HG03066 (cell line): ENCODE measurements around the gene RGS3.

Experiments used
- ATAC-seq: cut with Tn5 transposase; IDR thresholded peaks from one replicate; pipeline ENCODE4 v1.9.1; 2021; ENCODE audit warnings: low read depth; ENCODE audit not compliant: unreplicated experiment

The RGS3 gene

DNA sequence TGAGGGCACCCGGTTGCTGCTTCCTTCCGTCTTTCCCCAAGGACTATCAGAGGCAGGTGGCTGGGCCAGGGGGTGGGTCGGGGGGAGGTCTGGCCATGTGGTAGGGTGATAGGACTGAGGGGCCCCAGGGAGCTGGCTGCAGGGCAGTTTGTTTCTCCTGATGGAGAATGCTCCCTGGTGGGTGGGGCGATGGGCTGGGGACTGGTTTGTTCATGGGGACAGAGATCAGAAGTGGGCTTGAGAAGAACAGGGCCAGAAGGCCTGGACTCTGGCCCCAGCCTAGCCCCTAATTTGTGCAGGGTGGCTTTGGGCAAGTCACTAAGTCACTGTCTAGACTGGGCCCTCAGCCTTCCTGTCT lies 117.4 kb downstream of the RGS3 start:
- ATAC-seq = no peak

DNA sequence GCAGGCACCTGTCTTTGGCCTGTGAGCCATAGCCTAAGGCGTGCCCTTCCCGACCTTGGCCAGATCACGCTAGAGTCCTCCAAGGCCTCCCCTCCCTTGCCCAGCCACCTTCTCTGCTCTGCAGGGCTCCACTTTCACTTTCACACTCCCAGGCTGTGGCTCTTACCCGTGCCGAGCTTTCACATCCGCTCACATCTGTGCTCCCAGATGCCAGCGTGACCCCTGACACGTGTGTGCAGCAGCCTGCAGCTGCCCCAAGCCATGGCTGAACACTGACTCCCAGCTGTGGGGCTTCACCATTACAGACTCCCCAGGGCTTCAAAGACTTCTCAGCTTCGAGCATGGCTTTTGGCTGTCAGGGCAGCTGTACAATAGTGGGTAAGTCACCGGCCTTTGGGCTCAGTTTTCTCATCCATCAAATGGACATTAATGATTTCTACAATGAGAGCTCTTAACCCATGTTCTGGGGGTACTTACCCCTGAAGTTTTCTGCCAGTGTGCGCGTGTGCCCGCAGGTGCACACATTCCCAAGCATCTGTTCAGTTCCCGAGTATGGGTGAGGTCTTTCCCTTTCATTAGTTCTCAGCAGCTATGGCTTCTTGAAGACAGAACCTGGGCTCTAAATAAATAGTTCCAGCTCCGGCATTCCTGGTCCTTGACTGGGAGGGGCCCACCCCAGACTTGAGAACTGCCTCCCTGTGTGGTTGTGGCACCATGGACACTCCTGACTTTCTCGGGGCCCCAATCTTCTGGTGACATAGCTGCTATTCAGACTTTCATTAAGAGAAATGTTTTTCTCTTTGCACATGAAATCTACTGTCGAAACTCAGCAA lies 118.6 kb downstream of the RGS3 start:
- ATAC-seq = peak; percentile 78

DNA sequence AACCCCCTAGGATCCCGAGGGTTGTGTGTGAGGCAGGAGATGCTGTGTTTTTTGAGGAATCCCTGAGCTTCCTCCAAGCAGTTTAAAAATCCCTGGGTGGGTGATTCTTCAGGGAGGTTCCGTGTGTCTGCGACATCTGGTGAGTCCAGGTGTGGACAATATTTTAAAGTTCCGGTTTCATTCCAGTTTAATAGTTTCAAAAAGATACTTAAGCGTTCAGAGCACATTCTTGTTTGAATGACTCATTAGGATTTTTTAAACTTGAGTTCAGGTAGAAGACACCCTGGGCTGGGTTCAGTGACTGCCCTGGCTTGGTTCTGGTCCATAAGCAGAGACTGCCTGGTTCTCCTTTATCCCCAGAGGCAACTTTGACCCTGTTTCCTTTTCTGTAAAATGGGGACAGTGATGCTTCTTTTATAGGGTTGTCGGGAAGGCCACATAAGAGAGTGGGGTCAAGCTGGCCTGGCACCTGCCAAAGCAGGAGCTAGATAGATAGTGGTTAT lies 119.2 kb downstream of the RGS3 start:
- ATAC-seq = no peak

DNA sequence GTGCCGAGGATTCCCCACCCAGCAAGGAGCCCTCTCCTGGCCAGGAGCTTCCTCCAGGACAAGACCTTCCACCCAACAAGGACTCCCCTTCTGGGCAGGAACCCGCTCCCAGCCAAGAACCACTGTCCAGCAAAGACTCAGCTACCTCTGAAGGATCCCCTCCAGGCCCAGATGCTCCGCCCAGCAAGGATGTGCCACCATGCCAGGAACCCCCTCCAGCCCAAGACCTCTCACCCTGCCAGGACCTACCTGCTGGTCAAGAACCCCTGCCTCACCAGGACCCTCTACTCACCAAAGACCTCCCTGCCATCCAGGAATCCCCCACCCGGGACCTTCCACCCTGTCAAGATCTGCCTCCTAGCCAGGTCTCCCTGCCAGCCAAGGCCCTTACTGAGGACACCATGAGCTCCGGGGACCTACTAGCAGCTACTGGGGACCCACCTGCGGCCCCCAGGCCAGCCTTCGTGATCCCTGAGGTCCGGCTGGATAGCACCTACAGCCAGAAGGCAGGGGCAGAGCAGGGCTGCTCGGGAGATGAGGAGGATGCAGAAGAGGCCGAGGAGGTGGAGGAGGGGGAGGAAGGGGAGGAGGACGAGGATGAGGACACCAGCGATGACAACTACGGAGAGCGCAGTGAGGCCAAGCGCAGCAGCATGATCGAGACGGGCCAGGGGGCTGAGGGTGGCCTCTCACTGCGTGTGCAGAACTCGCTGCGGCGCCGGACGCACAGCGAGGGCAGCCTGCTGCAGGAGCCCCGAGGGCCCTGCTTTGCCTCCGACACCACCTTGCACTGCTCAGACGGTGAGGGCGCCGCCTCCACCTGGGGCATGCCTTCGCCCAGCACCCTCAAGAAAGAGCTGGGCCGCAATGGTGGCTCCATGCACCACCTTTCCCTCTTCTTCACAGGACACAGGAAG lies 120.2 kb downstream of the RGS3 start:
- no peak for ATAC-seq

DNA sequence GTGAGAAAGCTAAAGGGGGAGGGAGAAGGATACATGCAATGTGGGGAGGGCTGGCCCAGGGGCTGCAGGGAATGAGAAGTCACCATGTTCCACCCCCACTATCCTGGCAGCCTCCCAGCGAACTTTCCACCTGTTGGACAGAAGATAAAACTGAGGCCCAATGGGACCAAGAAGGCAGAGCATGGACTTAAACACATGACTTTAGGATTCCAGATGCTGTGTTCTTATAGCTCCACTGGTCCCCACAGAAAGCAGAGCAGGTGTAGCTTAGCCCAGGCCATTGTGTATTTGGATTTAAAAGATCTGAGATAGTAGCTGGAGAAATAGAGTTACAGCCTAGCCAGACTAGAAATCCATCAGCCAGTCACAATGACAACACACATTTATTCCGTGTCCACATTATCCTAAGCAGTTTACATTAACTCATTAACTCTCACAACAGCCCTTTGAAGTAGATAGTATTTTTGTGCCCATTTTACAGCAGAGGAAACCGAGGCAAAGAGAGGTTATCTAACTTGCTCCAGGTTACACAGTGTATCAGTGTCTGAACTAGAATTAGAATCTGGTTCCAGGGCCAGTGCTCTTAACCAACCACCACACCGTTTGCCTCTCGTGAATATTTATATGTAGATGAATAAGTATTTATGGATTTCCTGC lies 121.0 kb downstream of the RGS3 start:
- ATAC-seq = no peak

DNA sequence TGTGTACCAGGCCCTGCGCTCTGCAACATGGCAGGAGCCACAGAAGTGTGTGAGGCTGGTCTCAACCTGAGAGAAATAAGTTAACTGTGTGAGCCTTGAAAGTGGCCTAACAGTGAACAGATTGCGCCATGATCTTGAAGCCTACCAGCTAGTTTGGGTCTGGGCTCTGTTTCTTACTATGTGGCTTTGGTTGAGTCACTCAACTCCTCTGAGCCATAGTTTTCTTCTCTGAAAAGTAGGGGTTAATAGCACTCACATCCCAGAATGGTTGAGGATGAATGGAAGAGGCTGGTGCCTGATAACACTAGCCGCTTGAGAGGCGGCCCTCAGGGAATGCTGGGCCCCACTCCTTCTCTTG lies 121.5 kb downstream of the RGS3 start:
- ATAC-seq = no peak

DNA sequence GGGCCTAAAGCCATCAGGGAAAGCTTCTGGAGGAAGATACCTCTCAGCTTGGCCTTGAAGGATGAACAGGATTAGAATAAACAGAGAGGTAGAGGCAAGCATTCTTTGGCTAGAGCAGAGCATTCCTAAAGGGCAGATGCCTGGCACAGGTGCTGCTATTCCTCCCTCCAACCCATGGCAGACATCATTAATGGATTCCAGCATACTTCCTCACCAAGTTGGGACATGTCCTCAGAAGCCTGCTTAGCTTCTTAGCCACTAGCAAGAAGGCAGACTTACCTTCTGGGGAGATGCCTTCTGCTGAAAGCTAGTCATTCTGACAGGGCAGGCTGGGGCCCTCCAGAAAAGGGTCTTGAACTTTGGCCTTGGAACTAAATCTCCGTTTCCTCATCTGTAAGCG lies 122.0 kb downstream of the RGS3 start:
- no peak for ATAC-seq

DNA sequence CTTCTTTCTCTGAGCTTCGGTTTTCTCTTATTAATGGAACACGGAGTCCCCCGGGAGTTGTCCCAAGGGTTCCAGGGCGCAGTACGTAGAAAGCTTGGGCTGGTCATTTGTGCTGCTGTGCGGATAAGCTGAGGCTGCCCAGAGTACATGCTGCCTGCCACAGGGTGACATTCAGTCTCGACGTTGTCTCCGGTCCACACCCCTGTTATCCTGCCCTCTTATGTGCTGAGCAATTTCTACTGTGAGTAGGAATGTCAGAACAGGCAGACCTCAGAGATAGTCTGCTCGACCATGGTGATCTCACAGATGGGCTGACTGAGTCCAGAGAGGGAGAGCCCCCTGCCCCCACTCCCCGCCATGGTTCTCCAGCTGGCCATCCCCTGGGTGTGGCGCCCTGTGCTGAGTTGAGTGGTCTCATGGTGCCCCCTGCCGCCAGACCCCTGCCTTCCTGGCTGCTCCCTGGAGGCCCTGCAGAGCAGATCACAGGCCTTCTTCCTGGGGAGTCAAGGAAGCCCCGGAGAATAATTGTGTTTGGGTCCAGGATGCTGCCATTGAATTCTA lies 124.0 kb downstream of the RGS3 start:
- ATAC-seq = no peak

DNA sequence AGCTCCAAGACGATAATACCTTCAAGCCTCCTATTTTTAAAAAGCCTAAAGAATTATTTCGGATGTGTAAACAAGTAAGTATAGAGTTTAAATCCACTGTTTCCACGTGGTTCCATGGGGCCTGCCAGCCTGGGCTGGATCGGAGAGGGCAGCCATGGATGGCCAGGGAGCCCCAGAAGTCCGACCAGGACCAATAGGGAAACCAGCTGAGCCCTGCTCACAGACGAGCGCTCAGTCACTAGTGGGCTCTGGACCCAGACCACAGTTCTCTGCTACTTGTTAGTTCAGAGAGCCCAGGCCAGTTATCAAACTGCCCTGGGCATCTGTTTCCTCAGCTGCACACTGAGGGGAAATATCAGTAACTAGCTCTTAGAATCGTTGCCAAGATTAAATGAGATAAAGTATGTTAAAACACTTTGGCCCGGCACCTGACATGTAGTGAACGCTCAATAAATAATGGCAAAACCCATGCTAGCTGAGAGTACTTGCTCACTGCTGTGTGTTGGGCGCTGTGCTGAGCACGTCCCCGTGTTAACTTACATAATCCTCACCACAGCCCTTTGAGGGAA lies 124.8 kb downstream of the RGS3 start:
- no peak for ATAC-seq

DNA sequence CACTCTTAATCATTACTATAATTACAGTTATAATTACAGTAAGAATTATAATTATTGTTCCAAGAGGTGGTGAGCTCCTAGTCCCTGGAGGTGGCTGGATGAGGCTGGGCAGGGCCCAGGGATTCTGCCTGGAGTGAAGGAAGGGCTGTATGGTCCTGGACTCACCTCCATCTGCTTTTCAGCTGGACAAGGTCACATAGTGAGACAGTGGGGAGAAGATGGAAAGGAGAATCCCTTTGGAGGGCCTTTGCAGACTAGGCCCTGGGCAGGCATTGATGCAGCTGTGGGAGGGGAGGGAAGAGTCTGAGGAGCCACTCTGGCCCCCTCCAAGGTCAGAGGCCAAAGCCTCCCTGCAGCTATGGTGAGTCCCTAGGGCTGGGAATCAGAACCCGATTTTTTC lies 125.4 kb downstream of the RGS3 start:
- no peak for ATAC-seq

DNA sequence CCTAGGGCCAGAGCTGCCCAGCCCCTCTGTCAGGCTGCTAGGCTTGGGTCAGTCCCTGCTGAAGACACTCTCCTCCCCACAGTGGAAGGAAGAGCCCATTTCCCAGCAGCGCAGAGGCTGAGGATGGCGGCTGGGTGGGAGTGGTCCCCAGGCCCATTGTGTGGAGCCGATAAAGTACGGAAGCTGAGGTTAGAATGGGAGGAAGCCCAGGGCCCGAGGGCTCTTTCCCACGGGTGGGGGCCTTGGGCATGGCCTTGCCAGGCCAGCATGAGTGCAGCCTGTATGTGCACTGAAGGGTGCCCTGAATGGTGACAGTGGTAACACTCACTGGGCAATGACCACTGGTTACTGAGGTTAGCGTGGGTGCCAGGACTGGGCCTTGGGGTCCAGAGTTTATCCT lies 125.9 kb downstream of the RGS3 start:
- ATAC-seq = no peak

DNA sequence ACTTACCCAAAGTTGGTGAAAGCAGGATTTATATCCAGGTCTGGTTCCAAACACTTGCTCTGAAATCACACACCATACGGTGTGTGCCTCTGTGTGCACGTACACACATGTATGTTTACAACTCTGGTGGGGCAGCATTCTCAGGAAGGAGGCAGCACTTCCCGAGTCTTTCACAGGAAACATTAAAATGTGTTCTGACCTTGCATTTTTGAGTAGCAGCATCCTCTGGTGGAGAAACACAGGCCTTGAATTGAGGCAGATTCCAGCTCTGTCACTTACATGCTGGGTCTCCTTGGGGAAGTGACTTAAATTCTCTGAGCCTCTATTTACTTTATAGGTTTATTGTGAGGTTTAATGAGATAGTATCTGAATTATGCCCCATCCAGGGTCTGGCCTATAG lies 126.4 kb downstream of the RGS3 start:
- no peak for ATAC-seq

DNA sequence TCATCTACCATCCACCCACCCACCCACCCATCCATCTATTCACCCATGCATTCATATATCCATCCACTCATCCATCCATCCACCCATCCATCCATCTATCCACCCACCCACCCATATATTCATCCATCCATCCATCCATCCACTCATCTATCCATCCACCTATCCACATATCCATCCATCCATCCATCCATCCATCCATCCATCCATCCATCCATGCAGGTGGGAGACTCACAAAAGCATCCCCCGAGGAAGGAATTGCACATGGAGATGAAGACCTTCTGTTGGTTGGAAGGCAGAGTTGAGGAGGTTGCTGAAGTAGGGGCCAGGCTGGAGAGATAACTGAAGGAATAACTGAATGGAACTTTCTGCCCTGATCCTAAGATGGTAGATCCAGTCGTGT lies 126.9 kb downstream of the RGS3 start:
- no peak for ATAC-seq

DNA sequence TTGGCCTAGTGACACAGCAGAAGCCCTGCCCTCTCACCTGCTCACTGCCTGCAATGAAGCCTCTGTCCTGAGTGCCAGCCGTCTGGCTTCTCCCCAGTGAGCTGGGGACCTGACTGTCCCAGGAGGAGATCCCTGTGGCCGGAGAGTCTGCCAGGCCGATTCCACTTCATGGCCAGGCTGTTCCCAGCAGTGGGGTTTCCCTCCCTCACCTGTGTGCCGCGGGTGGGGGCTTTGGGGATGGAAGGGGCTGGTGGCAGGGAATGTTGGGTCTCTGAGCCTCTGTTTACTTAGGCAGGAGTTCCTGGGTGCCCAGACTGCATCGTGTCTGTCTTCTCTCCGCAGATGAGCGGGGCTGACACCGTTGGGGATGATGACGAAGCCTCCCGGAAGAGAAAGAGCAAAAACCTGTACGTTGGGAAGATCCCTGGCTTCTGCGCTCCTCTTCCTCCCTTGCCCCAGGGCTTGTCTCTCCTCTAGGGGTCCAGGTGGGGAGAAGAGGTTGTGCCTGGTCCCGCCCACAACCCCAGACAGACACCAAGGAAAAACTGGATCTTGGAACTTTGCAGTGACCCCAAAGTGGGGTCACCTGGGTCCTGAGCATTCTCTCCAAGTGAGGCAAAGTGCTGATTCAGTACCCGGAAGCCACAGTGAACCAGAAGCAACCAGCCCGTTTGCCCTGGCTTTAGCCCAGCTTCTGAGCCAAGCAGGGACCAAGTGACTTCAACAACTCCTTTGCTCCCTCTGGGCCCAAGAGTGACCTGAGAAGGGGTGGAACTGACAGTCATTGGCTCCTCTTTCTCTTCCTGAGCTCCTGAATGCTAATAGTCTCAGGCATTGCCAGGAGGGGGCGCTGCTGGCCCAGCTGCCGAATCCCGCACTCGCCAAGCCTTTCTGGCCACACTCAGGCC lies 127.7 kb downstream of the RGS3 start:
- peak; percentile 36 for ATAC-seq

DNA sequence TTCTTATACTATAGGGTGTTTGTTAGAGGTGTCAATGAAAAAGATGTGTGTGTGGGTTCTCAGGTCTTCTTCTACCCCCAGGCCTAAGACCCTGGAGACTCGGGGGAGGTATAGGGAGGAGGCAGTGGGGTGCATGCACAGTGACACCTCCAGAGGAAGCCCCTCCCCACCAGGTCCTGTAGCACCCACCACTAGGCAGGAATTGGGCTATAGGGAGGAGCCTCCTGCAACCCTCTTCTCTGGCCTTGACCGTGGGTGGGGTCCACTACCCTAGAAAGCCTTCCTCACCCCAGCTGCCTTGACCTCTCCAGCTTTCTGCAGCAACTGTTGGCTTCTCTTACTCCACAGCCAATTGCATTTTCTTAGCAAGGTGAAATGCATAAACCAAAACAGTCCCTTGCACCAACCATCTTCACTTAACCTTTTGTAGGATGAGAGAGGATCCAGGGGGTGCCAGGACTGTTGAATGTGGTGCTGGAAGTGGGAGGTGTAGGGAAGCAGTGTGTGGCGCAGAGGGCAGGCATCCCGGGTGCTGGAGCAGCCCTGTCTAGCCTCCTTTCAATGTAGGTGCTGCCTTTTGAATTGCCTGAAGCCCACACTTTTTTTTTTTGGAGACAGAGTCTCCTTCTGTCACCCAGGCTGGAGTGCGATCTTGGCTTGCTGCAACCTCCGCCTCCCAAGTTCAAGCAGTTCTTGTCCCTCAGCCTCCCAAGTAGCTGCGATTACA lies 128.5 kb downstream of the RGS3 start:
- peak; percentile 5 for ATAC-seq

DNA sequence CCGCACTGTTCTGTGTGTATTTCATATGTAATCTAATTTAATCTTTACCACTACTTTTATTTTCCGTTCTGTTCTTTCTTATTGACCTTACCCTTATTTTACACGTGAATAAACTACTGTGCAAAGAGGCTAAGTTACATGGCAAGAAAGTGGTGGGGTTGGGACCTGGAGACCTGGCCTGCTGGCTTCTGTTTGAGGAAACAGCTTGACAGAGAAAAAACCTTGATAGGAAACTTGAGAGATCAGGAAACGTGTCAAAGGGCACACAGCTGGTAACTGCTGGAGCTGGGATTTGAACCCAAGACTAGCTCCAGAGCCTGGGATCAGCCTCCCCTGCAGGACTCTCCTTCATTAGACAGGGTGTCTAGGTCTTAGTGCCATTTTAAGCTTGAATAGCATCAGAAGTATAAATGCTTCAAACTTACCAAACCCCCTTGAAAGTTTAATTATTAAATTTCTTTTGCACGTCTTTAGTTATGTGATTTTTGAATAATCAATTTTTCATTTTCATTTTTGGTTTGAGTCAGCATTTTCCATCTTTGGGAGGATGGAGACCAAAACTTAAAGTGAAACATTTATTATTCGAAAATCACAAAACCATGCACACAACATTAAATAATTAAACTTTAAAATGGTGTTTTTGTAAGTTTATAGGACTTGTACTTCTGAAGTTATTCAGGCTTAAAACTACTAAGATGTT lies 129.5 kb downstream of the RGS3 start:
- no peak for ATAC-seq

DNA sequence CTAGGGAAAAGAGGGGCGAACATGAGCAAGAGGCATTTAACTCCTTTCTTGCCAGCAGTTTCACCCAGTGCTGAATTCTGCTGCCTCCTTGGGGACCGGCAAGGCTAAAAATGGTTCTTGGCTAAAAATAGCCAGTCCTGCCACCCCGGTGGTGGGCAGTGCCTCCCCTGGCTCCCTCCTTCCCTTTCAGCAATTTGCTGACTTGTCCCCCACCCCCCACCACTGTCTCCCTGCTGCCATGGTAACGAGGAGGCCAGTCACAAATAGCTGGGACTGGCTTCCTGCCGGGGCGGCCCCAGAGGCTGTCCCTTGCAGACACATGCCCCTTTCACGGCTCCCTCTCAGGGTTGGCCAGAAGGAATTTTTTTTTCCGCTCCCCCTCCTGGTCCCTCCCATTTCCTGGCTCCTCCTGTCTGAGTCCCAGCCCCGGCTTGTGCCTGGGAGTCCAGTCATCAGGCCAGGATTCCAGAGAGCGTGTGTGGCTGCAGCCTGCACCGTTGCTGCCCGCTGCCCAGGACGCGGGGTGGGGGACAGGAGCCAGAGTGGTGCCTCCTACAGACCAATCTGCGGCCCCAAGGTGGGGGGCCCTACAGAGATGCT lies 130.3 kb downstream of the RGS3 start:
- peak; percentile 52 for ATAC-seq
